ENCODE results near the gene PLCB4. TPM values are rescaled to one million over a fixed set of nuclear protein-coding genes. Genes with fewer than 3 reads are reported as not detected.
A peak's percentile ranks its signal among the peaks of the same experiment; 100 is the strongest.

Gene PLCB4
- total RNA-seq, 4 donors from 2014 or later = 2.3 to 3.9 (median 3.3) TPM

GRCh38 chr20:9395971-9396370 is 327.1 kb downstream of the PLCB4 start:
- TF ChIP-seq CTCF (IDR thresholded peaks at IDR 0.05 in 4 of 5, conservative IDR thresholded peaks at IDR 0.05 in 1 of 5) = no peak
- no peak for TF ChIP-seq POLR2A (IDR thresholded peaks at IDR 0.05)
- Histone ChIP-seq H3K27me3 (no peaks in the 10 kb centered on the region), H3K27ac (no peak overlapping the region), H3K4me1 (no peaks in the 10 kb centered on the region), H3K4me3 (no peak overlapping the region), H3K36me3 (no peaks in the 10 kb centered on the region), H3K9me3 (no peaks in the 10 kb centered on the region)
- in situ Hi-C loops (cut with MboI; ENCODE audit: low sequenced_read_pairs in 4 of 4) = no loop called here
- DNase-seq (no peak), ATAC-seq (no peak)
- intact Hi-C loops (cut with DNase I; ENCODE audit: low total_unique reads) = no loop called here

GRCh38 chr20:9397928-9398327 is 329.0 kb downstream of the PLCB4 start:
- peak; percentile 4 to 18 for DNase-seq
- intact Hi-C loops (cut with DNase I; ENCODE audit: low total_unique reads) = no loop called here

GRCh38 chr20:9398882-9399281 is 330.0 kb downstream of the PLCB4 start:
- Histone ChIP-seq H3K4me1 (no peaks in the 10 kb centered on the region), H3K36me3 (no peaks in the 10 kb centered on the region), H3K4me3 (no peak overlapping the region), H3K9me3 (no peaks in the 10 kb centered on the region), H3K27ac (no peak overlapping the region), H3K27me3 (no peaks in the 10 kb centered on the region)
- in situ Hi-C loops (cut with MboI; ENCODE audit: low sequenced_read_pairs in 4 of 4) (no loop called here), intact Hi-C loops (cut with DNase I; ENCODE audit: low total_unique reads) (no loop called here)
- no peak for TF ChIP-seq POLR2A (IDR thresholded peaks at IDR 0.05)
- TF ChIP-seq CTCF (IDR thresholded peaks at IDR 0.05 in 4 of 5, conservative IDR thresholded peaks at IDR 0.05 in 1 of 5) = no peak
- DNase-seq = no peak
- ATAC-seq = no peak

More at GRCh38 chr20:9397928-9398327, 329.0 kb downstream of the PLCB4 start:
- no peaks in the 10 kb centered on the region for H3K27me3 ChIP-seq
- in situ Hi-C loops (cut with MboI; ENCODE audit: low sequenced_read_pairs in 4 of 4) = no loop called here
- no peak overlapping the region for H3K27ac ChIP-seq
- no peaks in the 10 kb centered on the region for H3K4me1 ChIP-seq
- ATAC-seq = peak in 1 of 2 donors; percentile 62
- no peaks in the 10 kb centered on the region for H3K36me3 ChIP-seq
- no peaks in the 10 kb centered on the region for H3K9me3 ChIP-seq
- no peak overlapping the region for H3K4me3 ChIP-seq
- TF ChIP-seq CTCF (IDR thresholded peaks at IDR 0.05 in 4 of 5, conservative IDR thresholded peaks at IDR 0.05 in 1 of 5) (no peak), POLR2A (IDR thresholded peaks at IDR 0.05) (no peak)

- no peak for DNase-seq
- intact Hi-C loops (cut with DNase I; ENCODE audit: low total_unique reads) (no loop called here), in situ Hi-C loops (cut with MboI; ENCODE audit: low sequenced_read_pairs in 4 of 4) (no loop called here)
- no peak for ATAC-seq
- H3K4me1 ChIP-seq = no peaks in the 10 kb centered on the region
- no peak overlapping the region for H3K27ac ChIP-seq
- H3K4me3 ChIP-seq = no peak overlapping the region
- no peaks in the 10 kb centered on the region for H3K36me3 ChIP-seq
- no peaks in the 10 kb centered on the region for H3K27me3 ChIP-seq
- H3K9me3 ChIP-seq = no peaks in the 10 kb centered on the region
- no peak for TF ChIP-seq POLR2A (IDR thresholded peaks at IDR 0.05)
- no peak for TF ChIP-seq CTCF (IDR thresholded peaks at IDR 0.05 in 4 of 5, conservative IDR thresholded peaks at IDR 0.05 in 1 of 5)
Observed at GRCh38 chr20:9399322-9399721, 330.4 kb downstream of the PLCB4 start.

Data from gastrocnemius medialis (tissue), 4 donors.